Thoracic aorta (tissue), 2 donors: Measurements from ENCODE around the gene FRRS1. TPM values are rescaled to one million over a fixed set of nuclear protein-coding genes. Genes with fewer than 3 reads are reported as not detected.

Experiments used
- ATAC-seq: fragments of 150-250 bp; one replicate; pipeline ENCODE4 v1.8.0; 2017; ENCODE audit warnings: low read depth; ENCODE audit not compliant: insufficient number of reproducible peaks, low FRiP score
- DNase-seq: peaks from one replicate; pipeline ENCODE4 v3.0.0-alpha.2; 2020; ENCODE audit warnings: low spot score
- H3K27ac ChIP-seq, 2 donors: fragments of 200-600 bp; sonication (generic); 1 replicate in 1 of 2; 2 replicates in 1 of 2; pipeline ENCODE4 v1.5.1; 2016; ENCODE audit warnings: mild to moderate bottlenecking in 2 of 2, moderate library complexity in 2 of 2
- H3K27me3 ChIP-seq: fragments of 200-600 bp; sonication (generic); replicated peaks from 2 replicates; pipeline ENCODE4 v1.6.0; 2016; ENCODE audit warnings: mild to moderate bottlenecking; ENCODE audit not compliant: insufficient read depth
- H3K36me3 ChIP-seq: fragments of 200-600 bp; sonication (generic); one replicate; pipeline ENCODE4 v1.5.1; 2016
- H3K4me1 ChIP-seq, 2 donors: fragments of 200-600 bp; sonication (generic); 1 replicate in 1 of 2; 2 replicates in 1 of 2; pipeline versions ENCODE4 v1.5.1 to v1.6.0; 2016; ENCODE audit warnings: low read depth in 2 of 2, mild to moderate bottlenecking in 1 of 2; ENCODE audit not compliant: control insufficient read depth in 1 of 2
- H3K4me3 ChIP-seq: fragments of 200-600 bp; sonication (generic); 2 replicates; pipeline ENCODE4 v1.5.1; 2016; ENCODE audit warnings: mild to moderate bottlenecking
- H3K9me3 ChIP-seq: fragments of 200-600 bp; sonication (generic); 2 replicates; pipeline ENCODE4 v1.5.1; 2016
- total RNA-seq, 2 donors: library from RNA; depleted of rRNA; stranded (reverse); fragments of >200 nt; gene quantifications; one replicate each; pipeline versions ENCODE4 v1.1.0 to v1.2.3, GENCODE V29; 2016
- TF ChIP-seq, protein P1 (sequence below): fragments of 200-600 bp; sonication (generic); IDR thresholded peaks from one replicate; pipeline ENCODE4 v1.5.1; 2019; ENCODE audit warnings: antibody characterized with exemption

The FRRS1 gene
- total RNA-seq, 2 donors from 2014 or later: 6.1 to 7.6 TPM

DNA sequence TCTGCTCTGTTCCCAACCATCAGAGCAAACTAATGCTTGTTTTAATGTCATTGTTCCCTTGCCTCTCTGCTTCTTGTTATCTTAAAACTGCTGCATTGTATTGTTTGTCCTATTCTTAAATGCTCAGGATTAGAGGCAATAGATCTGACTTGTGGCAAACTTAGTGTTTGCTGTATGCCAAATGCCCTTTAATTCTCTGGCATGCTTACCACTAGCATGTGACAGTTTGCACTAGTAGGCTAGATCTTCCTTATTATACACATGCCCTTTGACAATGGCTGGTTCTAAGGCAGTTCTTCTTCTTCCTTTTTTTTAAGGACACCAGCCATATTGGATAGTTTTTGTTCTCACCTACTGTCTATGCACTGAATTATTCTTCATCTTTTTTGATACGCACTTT, 90.4 kb downstream of the FRRS1 start:
- Histone ChIP-seq H3K27ac (no peak overlapping the region), H3K9me3 (no peaks in the 10 kb centered on the region), H3K4me3 (no peak overlapping the region), H3K27me3 (no peaks in the 10 kb centered on the region), H3K4me1 (no peaks in the 10 kb centered on the region), H3K36me3 (no peaks in the 10 kb centered on the region)
- DNase-seq (no peak), ATAC-seq (no peak)
- TF ChIP-seq, protein P1, sequence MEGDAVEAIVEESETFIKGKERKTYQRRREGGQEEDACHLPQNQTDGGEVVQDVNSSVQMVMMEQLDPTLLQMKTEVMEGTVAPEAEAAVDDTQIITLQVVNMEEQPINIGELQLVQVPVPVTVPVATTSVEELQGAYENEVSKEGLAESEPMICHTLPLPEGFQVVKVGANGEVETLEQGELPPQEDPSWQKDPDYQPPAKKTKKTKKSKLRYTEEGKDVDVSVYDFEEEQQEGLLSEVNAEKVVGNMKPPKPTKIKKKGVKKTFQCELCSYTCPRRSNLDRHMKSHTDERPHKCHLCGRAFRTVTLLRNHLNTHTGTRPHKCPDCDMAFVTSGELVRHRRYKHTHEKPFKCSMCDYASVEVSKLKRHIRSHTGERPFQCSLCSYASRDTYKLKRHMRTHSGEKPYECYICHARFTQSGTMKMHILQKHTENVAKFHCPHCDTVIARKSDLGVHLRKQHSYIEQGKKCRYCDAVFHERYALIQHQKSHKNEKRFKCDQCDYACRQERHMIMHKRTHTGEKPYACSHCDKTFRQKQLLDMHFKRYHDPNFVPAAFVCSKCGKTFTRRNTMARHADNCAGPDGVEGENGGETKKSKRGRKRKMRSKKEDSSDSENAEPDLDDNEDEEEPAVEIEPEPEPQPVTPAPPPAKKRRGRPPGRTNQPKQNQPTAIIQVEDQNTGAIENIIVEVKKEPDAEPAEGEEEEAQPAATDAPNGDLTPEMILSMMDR: no peak

DNA sequence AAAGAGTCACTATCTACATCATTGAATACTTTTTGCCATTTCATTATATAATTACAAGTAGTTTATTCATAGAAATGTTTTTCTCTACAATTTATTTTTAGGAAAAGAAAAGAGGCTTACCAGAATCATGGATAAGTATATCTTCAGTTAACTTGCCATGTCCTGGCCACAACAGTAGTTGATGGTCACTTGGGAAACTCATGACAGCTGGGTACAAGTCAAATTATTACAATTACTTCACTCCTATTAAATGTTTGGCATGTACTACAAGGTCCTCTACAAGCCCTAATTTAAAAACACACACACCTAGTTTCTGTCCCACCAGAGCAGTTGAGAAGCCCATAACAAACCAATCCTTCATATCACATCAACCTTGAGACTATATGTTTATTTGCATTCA, 91.1 kb downstream of the FRRS1 start:
- no peaks in the 10 kb centered on the region for H3K36me3 ChIP-seq
- H3K27ac ChIP-seq: no peak overlapping the region
- DNase-seq (no peak), ATAC-seq (no peak)
- H3K4me1 ChIP-seq: no peaks in the 10 kb centered on the region
- no peaks in the 10 kb centered on the region for H3K27me3 ChIP-seq
- no peak overlapping the region for H3K4me3 ChIP-seq
- TF ChIP-seq, protein P1: no peak
- H3K9me3 ChIP-seq: no peaks in the 10 kb centered on the region

DNA sequence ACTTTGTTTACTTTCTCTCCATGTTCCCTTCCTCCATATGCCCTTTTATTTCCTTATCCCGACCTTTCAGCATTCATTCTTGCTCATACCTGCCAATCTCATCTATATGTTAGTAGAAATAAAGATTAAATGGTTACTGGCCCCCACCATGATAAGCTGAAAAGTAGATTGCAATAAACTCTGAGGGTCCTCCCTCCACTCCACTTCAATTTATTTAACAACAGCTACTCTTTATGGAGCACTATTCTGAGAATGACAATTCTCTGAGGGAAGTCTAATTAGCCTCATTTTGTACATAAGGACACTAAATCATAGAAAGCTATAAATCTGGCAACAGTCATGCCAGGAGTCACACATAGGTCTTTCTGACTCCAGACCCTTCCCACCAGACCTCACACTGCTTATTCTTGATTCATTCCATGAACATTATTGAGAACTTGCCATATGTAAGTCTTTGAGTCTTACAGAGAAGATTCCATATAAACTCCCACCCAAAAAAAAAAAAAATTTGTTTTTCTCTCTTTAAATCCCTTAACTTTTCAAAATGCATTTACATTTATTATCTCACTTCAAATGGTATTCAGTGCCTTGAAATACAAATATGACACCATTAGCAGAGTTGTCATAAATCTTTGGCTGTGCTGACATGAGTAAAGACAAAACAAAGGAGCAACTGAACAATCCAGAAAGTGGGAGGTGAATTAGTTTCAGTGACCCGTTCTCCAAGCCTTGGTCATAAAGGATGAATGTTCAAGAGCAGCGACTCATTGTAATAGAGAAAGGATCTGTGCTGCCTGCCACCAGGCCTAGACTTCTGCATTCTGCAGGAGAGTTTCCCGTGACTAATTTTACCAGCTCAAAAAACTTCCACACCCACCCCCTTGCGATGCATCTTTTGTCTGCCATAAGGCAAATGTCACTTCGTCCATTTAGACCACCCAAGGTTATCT, 92.0 kb downstream of the FRRS1 start:
- DNase-seq: no peak
- no peak for ATAC-seq
- TF ChIP-seq, protein P1: no peak
- no peak overlapping the region for H3K27ac ChIP-seq
- H3K9me3 ChIP-seq: no peaks in the 10 kb centered on the region
- no peaks in the 10 kb centered on the region for H3K4me1 ChIP-seq
- no peaks in the 10 kb centered on the region for H3K27me3 ChIP-seq
- H3K4me3 ChIP-seq: no peak overlapping the region
- no peaks in the 10 kb centered on the region for H3K36me3 ChIP-seq

DNA sequence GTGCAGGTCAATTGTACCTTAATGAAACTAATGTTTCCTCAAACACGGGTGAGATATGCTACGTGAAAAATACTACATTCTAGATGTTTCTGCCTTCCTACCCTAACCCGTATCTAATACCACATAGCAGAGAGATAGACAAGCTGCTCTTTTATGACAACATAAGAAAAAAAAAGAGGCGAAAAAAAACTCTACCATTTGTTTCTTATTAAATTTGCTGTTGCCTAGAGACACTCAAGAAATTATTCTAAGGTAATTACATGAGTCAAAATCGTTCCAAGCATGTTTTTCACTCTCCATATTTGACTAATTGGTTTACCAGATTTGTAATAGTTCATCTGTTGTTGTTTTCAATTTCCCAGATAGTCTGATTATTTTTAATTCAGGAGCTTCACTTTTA, 93.1 kb downstream of the FRRS1 start:
- no peak for ATAC-seq
- H3K27ac ChIP-seq: no peak overlapping the region
- H3K4me1 ChIP-seq: no peaks in the 10 kb centered on the region
- no peak overlapping the region for H3K4me3 ChIP-seq
- no peak for DNase-seq
- TF ChIP-seq, protein P1: no peak
- H3K36me3 ChIP-seq: no peaks in the 10 kb centered on the region
- H3K9me3 ChIP-seq: no peaks in the 10 kb centered on the region
- no peaks in the 10 kb centered on the region for H3K27me3 ChIP-seq

DNA sequence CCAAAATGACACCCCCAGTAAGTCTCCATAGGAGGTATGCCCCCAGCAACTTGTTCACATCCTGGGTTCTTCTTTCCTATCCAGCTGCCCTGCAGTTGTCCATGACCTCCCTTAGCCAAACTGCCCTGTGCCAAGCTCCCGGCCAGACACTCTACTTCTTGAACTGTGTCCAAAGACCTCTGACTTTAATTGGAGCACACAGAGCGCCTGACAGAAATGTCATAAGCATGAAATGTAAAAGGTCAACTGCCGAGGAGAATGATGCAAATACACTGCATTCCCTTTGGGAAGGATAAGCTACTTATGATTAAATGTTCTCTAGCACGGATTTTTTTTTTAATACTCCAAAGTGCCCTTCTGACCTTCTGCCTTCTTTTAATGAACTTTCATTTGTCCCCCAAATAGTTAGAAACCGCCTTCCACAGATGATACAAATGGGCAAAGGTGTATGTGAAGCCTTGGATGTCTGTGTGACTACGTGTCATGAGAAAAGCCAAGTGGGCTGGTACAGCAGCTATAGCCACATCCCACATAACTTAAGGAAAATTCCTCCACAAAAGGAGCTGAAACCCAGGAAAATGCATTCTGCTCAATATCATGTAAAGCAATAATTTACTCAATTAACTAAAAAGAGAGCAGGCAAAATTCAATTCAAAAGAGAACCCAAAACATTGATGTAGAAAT, 93.8 kb downstream of the FRRS1 start:
- H3K36me3 ChIP-seq: no peaks in the 10 kb centered on the region
- H3K4me3 ChIP-seq: no peak overlapping the region
- H3K27ac ChIP-seq: no peak overlapping the region
- TF ChIP-seq, protein P1: no peak
- no peaks in the 10 kb centered on the region for H3K4me1 ChIP-seq
- H3K27me3 ChIP-seq: no peaks in the 10 kb centered on the region
- H3K9me3 ChIP-seq: no peaks in the 10 kb centered on the region
- no peak for DNase-seq
- no peak for ATAC-seq
